Neuronal stem cell (in vitro differentiated cells): Measurements from ENCODE around the gene COMTD1.
"Not testable (repeated sequence)": the region's sequence is repeated elsewhere in the genome, so short reads cannot be mapped to it uniquely, and the experiment has no call there.

Experiments
- DNase-seq: peaks from one replicate; pipeline ENCODE4 v3.0.0-alpha.2; 2013; ENCODE audit warnings: low spot score
- H2AFZ ChIP-seq: one replicate; pipeline ENCODE4 v1.6.1; 2013; ENCODE audit warnings: mild to moderate bottlenecking, low read length, inconsistent platforms
- H2AK5ac ChIP-seq: 2 replicates; pipeline ENCODE4 v1.6.1; 2013; ENCODE audit warnings: low read depth, mild to moderate bottlenecking, inconsistent platforms, low read length, moderate library complexity, mixed read lengths
- H2BK120ac ChIP-seq: 2 replicates; pipeline ENCODE4 v1.6.1; 2013; ENCODE audit warnings: low read depth, mild to moderate bottlenecking, inconsistent platforms, low read length, moderate library complexity, mixed read lengths
- H2BK12ac ChIP-seq: one replicate; pipeline ENCODE4 v1.6.1; 2013; ENCODE audit warnings: low read length, inconsistent platforms
- H2BK15ac ChIP-seq: 2 replicates; pipeline ENCODE4 v1.6.1; 2013; ENCODE audit warnings: mild to moderate bottlenecking, low read length, inconsistent platforms, mixed read lengths
- H2BK5ac ChIP-seq: one replicate; pipeline ENCODE4 v1.6.1; 2013; ENCODE audit warnings: inconsistent platforms, mild to moderate bottlenecking, low read length, moderate library complexity
- H3K14ac ChIP-seq: one replicate; pipeline ENCODE4 v1.6.1; 2013; ENCODE audit warnings: low read length, inconsistent platforms
- H3K18ac ChIP-seq: 2 replicates; pipeline ENCODE4 v1.6.1; 2013; ENCODE audit warnings: low read length, inconsistent platforms
- H3K23ac ChIP-seq: 2 replicates; pipeline ENCODE4 v1.6.1; 2013; ENCODE audit warnings: low read depth, mild to moderate bottlenecking, mixed read lengths, low read length, inconsistent platforms; ENCODE audit not compliant: poor library complexity
- H3K27ac ChIP-seq: replicated peaks from 3 replicates; pipeline ENCODE4 v1.5.1; 2013; ENCODE audit warnings: low read length, inconsistent platforms
- H3K27me3 ChIP-seq, 3 experiments: 2 replicates each; pipeline ENCODE4 v1.6.1; 2013; ENCODE audit warnings: low read length in 3 of 3, mild to moderate bottlenecking in 2 of 3, inconsistent platforms in 1 of 3, low read depth in 1 of 3, mixed read lengths in 1 of 3, moderate library complexity in 1 of 3; ENCODE audit not compliant: control insufficient read depth in 3 of 3, insufficient read depth in 3 of 3
- H3K36me3 ChIP-seq, 2 donors: replicated peaks in 1 of 2; 2 replicates each; pipeline ENCODE4 v1.6.1; 2013; ENCODE audit warnings: low read length in 2 of 2; ENCODE audit not compliant: control insufficient read depth in 2 of 2, insufficient read depth in 2 of 2
- H3K4ac ChIP-seq: 2 replicates; pipeline ENCODE4 v1.6.1; 2013; ENCODE audit warnings: inconsistent platforms, mild to moderate bottlenecking, low read length, moderate library complexity
- H3K4me1 ChIP-seq, 2 donors: 1 replicate in 1 of 2; 2 replicates in 1 of 2; pipeline ENCODE4 v1.6.1; 2013; ENCODE audit warnings: low read length in 2 of 2, low read depth in 1 of 2; ENCODE audit not compliant: control insufficient read depth in 2 of 2, insufficient read depth in 1 of 2
- H3K4me2 ChIP-seq: one replicate; pipeline ENCODE4 v1.6.1; 2013; ENCODE audit warnings: mild to moderate bottlenecking, low read length, inconsistent platforms; ENCODE audit not compliant: insufficient read depth, poor library complexity, severe bottlenecking
- H3K4me3 ChIP-seq, 2 donors: 2 replicates each; pipeline ENCODE4 v1.5.1; 2013; ENCODE audit warnings: low read length in 2 of 2, mild to moderate bottlenecking in 2 of 2, inconsistent platforms in 1 of 2, moderate library complexity in 1 of 2
- H3K79me1 ChIP-seq: one replicate; pipeline ENCODE4 v1.6.1; 2013; ENCODE audit warnings: low read depth, mild to moderate bottlenecking, inconsistent platforms, low read length, moderate library complexity
- H3K9ac ChIP-seq: one replicate; pipeline ENCODE4 v1.6.1; 2013; ENCODE audit warnings: mild to moderate bottlenecking, low read depth, low read length, inconsistent platforms; ENCODE audit not compliant: poor library complexity
- H3K9me3 ChIP-seq, 2 donors: replicated peaks in 1 of 2; 2 replicates each; pipeline versions ENCODE3 to v1.6.1; 2013; ENCODE audit warnings: low read length in 2 of 2, mild to moderate bottlenecking in 2 of 2, inconsistent platforms in 1 of 2, low read depth in 1 of 2, mixed read lengths in 1 of 2, moderate library complexity in 1 of 2; ENCODE audit not compliant: control insufficient read depth in 2 of 2, insufficient read depth in 1 of 2
- H4K8ac ChIP-seq: one replicate; pipeline ENCODE4 v1.6.1; 2013; ENCODE audit warnings: low read depth, mild to moderate bottlenecking, inconsistent platforms, low read length, moderate library complexity
- H4K91ac ChIP-seq: one replicate; pipeline ENCODE4 v1.6.1; 2013; ENCODE audit warnings: low read length, low read depth, mild to moderate bottlenecking, inconsistent platforms; ENCODE audit not compliant: poor library complexity
- WGBS, 2 donors: extraction: QIAGEN DNeasy Blood & Tissue Kit; methylation state at CpG; one replicate each; pipeline ENCODE4 v1.1.7; 2013; ENCODE audit warnings: missing lambda C conversion rate in 2 of 2, mixed read lengths in 1 of 2; ENCODE audit not compliant: insufficient read length in 2 of 2, insufficient replicate concordance in 1 of 2; ENCODE audit errors: extremely low coverage in 2 of 2; 5-methylcytosine and 5-hydroxymethylcytosine counted together

Gene COMTD1

GRCh38 chr10:75189266-75190096, 46.3 kb downstream of the COMTD1 start:
- Histone ChIP-seq H3K9me3 (no peaks in the 10 kb centered on the region), H3K9ac (no peak overlapping the region), H3K79me1 (no peaks in the 10 kb centered on the region), H4K91ac (no peak overlapping the region), H2BK12ac (no peak overlapping the region), H3K4me1 (peaks cover 0 to 2% of the 10 kb centered on the region in 2 donors), H4K8ac (no peak overlapping the region), H3K14ac (no peak overlapping the region), H2BK15ac (no peak overlapping the region), H3K4ac (no peak overlapping the region), H2AK5ac (no peak overlapping the region), H3K36me3 (no peaks in the 10 kb centered on the region), H2BK120ac (no peak overlapping the region), H3K23ac (no peak overlapping the region), H2BK5ac (no peak overlapping the region), H3K18ac (no peak overlapping the region), H3K4me2 (no peak overlapping the region), H2AFZ (no peak overlapping the region), H3K27me3 (no peaks in the 10 kb centered on the region), H3K4me3 (no peak overlapping the region), H3K27ac (no peak overlapping the region)
- no peak for DNase-seq
- WGBS, 2 donors, result no CpG with 5 or more reads among the region's 12 CpGs

- not testable (repeated sequence) for H4K8ac ChIP-seq, H3K23ac ChIP-seq, H3K14ac ChIP-seq, H2BK5ac ChIP-seq, H3K79me1 ChIP-seq, DNase-seq, H2BK120ac ChIP-seq, H3K27me3 ChIP-seq, H3K4me3 ChIP-seq, H2BK15ac ChIP-seq, H4K91ac ChIP-seq, H2BK12ac ChIP-seq, H3K4me1 ChIP-seq, H2AK5ac ChIP-seq, H3K18ac ChIP-seq, H3K9ac ChIP-seq, H3K4ac ChIP-seq, H3K36me3 ChIP-seq, H3K27ac ChIP-seq, H2AFZ ChIP-seq, H3K4me2 ChIP-seq, H3K9me3 ChIP-seq
- WGBS, 2 donors, result no CpG with 5 or more reads among the region's 9 CpGs
Observed at GRCh38 chr10:75188522-75188921, 47.2 kb downstream of the COMTD1 start.

- H2BK120ac ChIP-seq, result no peak overlapping the region
- H3K79me1 ChIP-seq, result no peaks in the 10 kb centered on the region
- peaks cover 0 to 2% of the 10 kb centered on the region in 2 donors for H3K4me1 ChIP-seq
- no peak overlapping the region for H3K18ac ChIP-seq
- DNase-seq, result no peak
- no peak overlapping the region for H3K14ac ChIP-seq
- H2AFZ ChIP-seq, result no peak overlapping the region
- no peak overlapping the region for H2BK5ac ChIP-seq
- no peak overlapping the region for H2BK15ac ChIP-seq
- H2BK12ac ChIP-seq, result no peak overlapping the region
- H3K27me3 ChIP-seq, result no peaks in the 10 kb centered on the region
- no peak overlapping the region for H3K4me3 ChIP-seq
- H2AK5ac ChIP-seq, result no peak overlapping the region
- H3K9ac ChIP-seq, result no peak overlapping the region
- no peak overlapping the region for H4K91ac ChIP-seq
- no peaks in the 10 kb centered on the region for H3K9me3 ChIP-seq
- no peak overlapping the region for H3K4me2 ChIP-seq
- H3K23ac ChIP-seq, result no peak overlapping the region
- no peaks in the 10 kb centered on the region for H3K36me3 ChIP-seq
- H3K4ac ChIP-seq, result no peak overlapping the region
- WGBS, 2 donors, result no CpG with 5 or more reads among the region's 3 CpGs
- H4K8ac ChIP-seq, result no peak overlapping the region
- H3K27ac ChIP-seq, result no peak overlapping the region
Observed at GRCh38 chr10:75187961-75188426, 47.8 kb downstream of the COMTD1 start.

- Histone ChIP-seq H3K4me3 (no peak overlapping the region), H3K79me1 (no peaks in the 10 kb centered on the region), H4K8ac (no peak overlapping the region), H2BK15ac (no peak overlapping the region), H3K23ac (no peak overlapping the region), H2BK120ac (no peak overlapping the region), H2BK5ac (no peak overlapping the region), H3K9me3 (no peaks in the 10 kb centered on the region), H2BK12ac (no peak overlapping the region), H2AFZ (no peak overlapping the region), H3K36me3 (peaks cover 0 to 3% of the 10 kb centered on the region in 2 donors), H4K91ac (no peak overlapping the region), H3K27me3 (no peaks in the 10 kb centered on the region), H3K14ac (no peak overlapping the region), H3K4me2 (no peak overlapping the region), H3K4ac (no peak overlapping the region), H3K18ac (no peak overlapping the region), H3K4me1 (peaks cover 0 to 2% of the 10 kb centered on the region in 2 donors), H2AK5ac (no peak overlapping the region), H3K27ac (no peak overlapping the region), H3K9ac (no peak overlapping the region)
- DNase-seq, result no peak
- WGBS, 2 donors, result no CpG with 5 or more reads among the region's 4 CpGs
Observed at GRCh38 chr10:75186310-75186709, 49.4 kb downstream of the COMTD1 start.
